Stimulated activated CD8-positive, alpha-beta memory T cell treated with anti-CD3 and anti-CD28 coated beads, Interleukin-12 subunit alpha, Interleukin-12 subunit beta, amount 100 ng/mL, for 1 hour (primary cell): ENCODE measurements around the gene ST8SIA5.

Experiments used
- DNase-seq: peaks from one replicate; pipeline ENCODE4 v3.0.0-alpha.2; 2020; ENCODE audit warnings: low read depth

Gene ST8SIA5

DNA sequence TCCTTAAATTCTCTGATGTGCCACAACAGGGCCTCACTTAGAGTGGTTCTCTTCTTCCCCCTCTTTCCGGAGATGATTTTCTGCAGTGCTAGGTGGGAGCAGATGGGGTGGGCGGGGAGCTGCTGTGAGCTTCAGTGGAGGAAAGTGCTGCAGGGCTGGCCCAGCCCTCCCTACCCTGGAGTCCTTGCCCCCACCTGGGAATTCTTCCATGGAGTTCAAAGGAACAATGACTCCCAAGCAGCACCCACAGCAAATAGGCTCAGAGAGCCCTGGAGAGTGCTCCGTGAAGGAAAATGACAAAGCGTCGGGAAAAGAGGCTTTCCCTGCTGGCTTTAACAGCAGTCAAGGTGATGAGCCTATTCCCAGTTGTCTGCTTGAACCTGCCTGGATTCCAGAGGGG lies 128.6 kb downstream of the ST8SIA5 start:
- DNase-seq, result no peak

DNA sequence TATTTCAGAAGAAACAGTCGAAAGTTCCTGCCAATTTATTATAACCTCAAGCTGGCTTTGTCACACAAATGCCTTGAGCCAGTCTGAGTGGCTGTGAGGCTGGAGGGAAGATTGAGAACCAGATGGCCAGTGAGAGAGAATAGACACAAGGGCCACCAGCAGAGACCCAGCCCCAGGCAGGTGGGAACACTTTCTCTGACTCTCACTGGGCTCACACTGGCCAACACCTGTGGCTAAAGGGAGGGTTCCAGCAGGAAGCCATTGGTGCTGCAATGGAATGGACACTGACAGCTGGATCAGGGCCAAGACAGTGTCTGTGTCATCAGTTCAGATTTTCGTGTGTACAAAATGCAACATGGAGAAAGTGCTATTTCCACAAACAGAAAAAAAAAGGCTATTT lies 129.7 kb downstream of the ST8SIA5 start:
- no peak for DNase-seq

- DNase-seq, result no peak
Measured at GRCh38 chr18:46625069-46625468, 131.8 kb downstream of the ST8SIA5 start.

DNA sequence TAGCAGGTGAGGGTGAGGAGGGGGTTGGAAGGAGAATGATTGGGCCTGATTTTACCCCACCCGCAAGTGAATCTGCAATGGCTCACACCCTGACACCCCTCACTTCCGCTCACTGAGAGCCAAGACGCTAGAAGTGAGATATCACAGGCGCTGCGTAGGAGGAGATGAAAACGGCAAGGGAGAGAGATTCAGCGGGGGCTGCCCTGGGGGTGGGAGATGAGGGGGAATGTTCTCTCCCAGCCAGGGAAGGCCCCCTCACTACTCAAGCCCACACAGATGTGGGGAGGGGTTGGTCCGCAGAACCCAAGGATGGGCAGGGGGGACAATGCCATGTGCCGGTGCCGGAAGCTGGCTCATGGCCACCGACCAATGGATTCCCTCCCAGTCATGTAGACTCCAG lies 132.7 kb downstream of the ST8SIA5 start:
- no peak for DNase-seq

- DNase-seq, result no peak
Measured at GRCh38 chr18:46623541-46623940, 133.3 kb downstream of the ST8SIA5 start.

GRCh38 chr18:46622999-46623398 lies 133.9 kb downstream of the ST8SIA5 start:
- DNase-seq, result no peak

- no peak for DNase-seq
Measured at GRCh38 chr18:46622451-46622850, 134.4 kb downstream of the ST8SIA5 start.

GRCh38 chr18:46621871-46622270 lies 135.0 kb downstream of the ST8SIA5 start:
- DNase-seq, result no peak

GRCh38 chr18:46621111-46621766 lies 135.6 kb downstream of the ST8SIA5 start:
- DNase-seq, result no peak

- no peak for DNase-seq
Measured at GRCh38 chr18:46619559-46619958, 137.3 kb downstream of the ST8SIA5 start.
